Measurements from ENCODE around the gene DNM3.

Gene DNM3

GRCh38 chr1:172244865-172245264 lies 403.6 kb downstream of the DNM3 start:
- H3K27me3 ChIP-seq (replicated peaks; ENCODE audit: control insufficient read depth, insufficient read depth, low read length): no peaks in the 10 kb centered on the region

GRCh38 chr1:172245788-172246187 lies 404.5 kb downstream of the DNM3 start:
- Histone ChIP-seq H3K4me3 (replicated peaks; ENCODE audit: low read depth, low read length) (no peak overlapping the region), H3K27me3 (replicated peaks; ENCODE audit: control insufficient read depth, insufficient read depth, low read length) (no peaks in the 10 kb centered on the region), H3K36me3 (ENCODE audit: control insufficient read depth, insufficient read depth, low read length) (no peaks in the 10 kb centered on the region)
- DNase-seq (ENCODE audit: extremely low read depth, insufficient read length): no peak
- TF ChIP-seq, protein P1, sequence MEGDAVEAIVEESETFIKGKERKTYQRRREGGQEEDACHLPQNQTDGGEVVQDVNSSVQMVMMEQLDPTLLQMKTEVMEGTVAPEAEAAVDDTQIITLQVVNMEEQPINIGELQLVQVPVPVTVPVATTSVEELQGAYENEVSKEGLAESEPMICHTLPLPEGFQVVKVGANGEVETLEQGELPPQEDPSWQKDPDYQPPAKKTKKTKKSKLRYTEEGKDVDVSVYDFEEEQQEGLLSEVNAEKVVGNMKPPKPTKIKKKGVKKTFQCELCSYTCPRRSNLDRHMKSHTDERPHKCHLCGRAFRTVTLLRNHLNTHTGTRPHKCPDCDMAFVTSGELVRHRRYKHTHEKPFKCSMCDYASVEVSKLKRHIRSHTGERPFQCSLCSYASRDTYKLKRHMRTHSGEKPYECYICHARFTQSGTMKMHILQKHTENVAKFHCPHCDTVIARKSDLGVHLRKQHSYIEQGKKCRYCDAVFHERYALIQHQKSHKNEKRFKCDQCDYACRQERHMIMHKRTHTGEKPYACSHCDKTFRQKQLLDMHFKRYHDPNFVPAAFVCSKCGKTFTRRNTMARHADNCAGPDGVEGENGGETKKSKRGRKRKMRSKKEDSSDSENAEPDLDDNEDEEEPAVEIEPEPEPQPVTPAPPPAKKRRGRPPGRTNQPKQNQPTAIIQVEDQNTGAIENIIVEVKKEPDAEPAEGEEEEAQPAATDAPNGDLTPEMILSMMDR (IDR thresholded peaks at IDR 0.05; ENCODE audit: insufficient read depth, low read length, poor library complexity, severe bottlenecking): no peak

More at GRCh38 chr1:172244865-172245264, 403.6 kb downstream of the DNM3 start:
- Histone ChIP-seq H3K36me3 (ENCODE audit: control insufficient read depth, insufficient read depth, low read length) (no peaks in the 10 kb centered on the region), H3K4me3 (replicated peaks; ENCODE audit: low read depth, low read length) (no peak overlapping the region)
- no peak for DNase-seq (ENCODE audit: extremely low read depth, insufficient read length)
- TF ChIP-seq, protein P1 (IDR thresholded peaks at IDR 0.05; ENCODE audit: insufficient read depth, low read length, poor library complexity, severe bottlenecking): no peak

- no peak for DNase-seq (ENCODE audit: extremely low read depth, insufficient read length)
- no peaks in the 10 kb centered on the region for H3K27me3 ChIP-seq (replicated peaks; ENCODE audit: control insufficient read depth, insufficient read depth, low read length)
- no peak overlapping the region for H3K4me3 ChIP-seq (replicated peaks; ENCODE audit: low read depth, low read length)
- TF ChIP-seq, protein P1 (IDR thresholded peaks at IDR 0.05; ENCODE audit: insufficient read depth, low read length, poor library complexity, severe bottlenecking): no peak
- no peaks in the 10 kb centered on the region for H3K36me3 ChIP-seq (ENCODE audit: control insufficient read depth, insufficient read depth, low read length)
Measured at GRCh38 chr1:172246521-172247390, 405.5 kb downstream of the DNM3 start.

- no peaks in the 10 kb centered on the region for H3K36me3 ChIP-seq (ENCODE audit: control insufficient read depth, insufficient read depth, low read length)
- no peak for DNase-seq (ENCODE audit: extremely low read depth, insufficient read length)
- TF ChIP-seq, protein P1 (IDR thresholded peaks at IDR 0.05; ENCODE audit: insufficient read depth, low read length, poor library complexity, severe bottlenecking): no peak
- no peaks in the 10 kb centered on the region for H3K27me3 ChIP-seq (replicated peaks; ENCODE audit: control insufficient read depth, insufficient read depth, low read length)
- no peak overlapping the region for H3K4me3 ChIP-seq (replicated peaks; ENCODE audit: low read depth, low read length)
Measured at GRCh38 chr1:172251486-172251885, 410.2 kb downstream of the DNM3 start.

DNA sequence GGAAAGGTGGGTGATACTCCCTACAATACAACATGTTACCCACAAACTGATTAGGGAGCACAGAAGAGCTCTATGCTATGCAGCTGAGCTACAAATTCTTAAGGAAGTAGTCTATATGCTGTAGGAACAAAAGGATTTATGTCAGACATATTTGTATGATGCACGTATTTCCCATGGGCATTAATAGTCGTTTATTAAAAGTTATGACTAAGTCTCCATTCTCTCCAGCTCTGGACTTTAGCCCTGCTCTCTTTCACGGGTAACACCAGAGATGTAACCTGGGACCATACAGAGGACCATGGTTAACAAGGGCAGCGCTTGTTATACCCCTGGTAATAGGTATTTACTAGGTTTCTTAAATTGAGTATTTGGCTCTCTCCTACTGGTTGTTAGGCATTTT lies 411.0 kb downstream of the DNM3 start:
- Histone ChIP-seq H3K4me3 (replicated peaks; ENCODE audit: low read depth, low read length) (no peak overlapping the region), H3K27me3 (replicated peaks; ENCODE audit: control insufficient read depth, insufficient read depth, low read length) (no peaks in the 10 kb centered on the region), H3K36me3 (ENCODE audit: control insufficient read depth, insufficient read depth, low read length) (no peaks in the 10 kb centered on the region)
- TF ChIP-seq, protein P1 (IDR thresholded peaks at IDR 0.05; ENCODE audit: insufficient read depth, low read length, poor library complexity, severe bottlenecking): no peak
- DNase-seq (ENCODE audit: extremely low read depth, insufficient read length): no peak
